AML-193 (cell line): ENCODE measurements around the gene PALD1.
A peak's percentile ranks its signal among the peaks of the same experiment; 100 is the strongest.

Experiments
- DNase-seq, 2 experiments: peaks; one replicate each; lab custom pipeline; 2025; lab: John Stamatoyannopoulos, UW

The PALD1 gene

GRCh38 chr10:70478191-70479164 lies at the start of gene PALD1:
TSS of gene PALD1 (plus strand) at chr10:70478767. CDS start at chr10:70525952, 47,185 bp downstream.
- peak; percentile 36 to 48 for DNase-seq

- no peak for DNase-seq
These were observed 47.8 kb upstream of the PALD1 start for GRCh38 chr10:70430493-70431445.

GRCh38 chr10:70432101-70432500 lies 46.5 kb upstream of the PALD1 start:
- no peak for DNase-seq

GRCh38 chr10:70432561-70433263 lies 45.9 kb upstream of the PALD1 start:
- DNase-seq = no peak

GRCh38 chr10:70433581-70434280 lies 44.8 kb upstream of the PALD1 start:
- DNase-seq = no peak

GRCh38 chr10:70435241-70436085 lies 43.1 kb upstream of the PALD1 start:
- DNase-seq = no peak

GRCh38 chr10:70437721-70438120 lies 40.8 kb upstream of the PALD1 start:
- DNase-seq = no peak

- no peak for DNase-seq
These were observed 38.0 kb upstream of the PALD1 start for GRCh38 chr10:70440296-70441160.

- DNase-seq = no peak
These were observed 37.2 kb upstream of the PALD1 start, which contains the start of gene NODAL for GRCh38 chr10:70441161-70441894. TSS of gene NODAL (minus strand) at chr10:70441681. CDS start at chr10:70441667, 14 bp downstream.

GRCh38 chr10:70441895-70442309 lies 36.7 kb upstream of the PALD1 start:
- DNase-seq = no peak

- no peak for DNase-seq
These were observed 36.1 kb upstream of the PALD1 start for GRCh38 chr10:70442332-70442988.

- no peak for DNase-seq
These were observed 33.8 kb upstream of the PALD1 start for GRCh38 chr10:70444744-70445143.

GRCh38 chr10:70445718-70446657 lies 32.6 kb upstream of the PALD1 start:
- DNase-seq = no peak

GRCh38 chr10:70448236-70448635 lies 30.3 kb upstream of the PALD1 start:
- no peak for DNase-seq

- DNase-seq = no peak
These were observed 23.3 kb upstream of the PALD1 start for GRCh38 chr10:70455213-70455630.

GRCh38 chr10:70456164-70456563 lies 22.4 kb upstream of the PALD1 start:
- DNase-seq = no peak
